ENCODE measurements around the gene CHSY1. TPM values are rescaled to one million over a fixed set of nuclear protein-coding genes. Genes with fewer than 3 reads are reported as not detected.

CHSY1 gene
- total and polyA plus RNA-seq, 8 donors = 4.7 to 57.1 (median 22.1) TPM

DNA sequence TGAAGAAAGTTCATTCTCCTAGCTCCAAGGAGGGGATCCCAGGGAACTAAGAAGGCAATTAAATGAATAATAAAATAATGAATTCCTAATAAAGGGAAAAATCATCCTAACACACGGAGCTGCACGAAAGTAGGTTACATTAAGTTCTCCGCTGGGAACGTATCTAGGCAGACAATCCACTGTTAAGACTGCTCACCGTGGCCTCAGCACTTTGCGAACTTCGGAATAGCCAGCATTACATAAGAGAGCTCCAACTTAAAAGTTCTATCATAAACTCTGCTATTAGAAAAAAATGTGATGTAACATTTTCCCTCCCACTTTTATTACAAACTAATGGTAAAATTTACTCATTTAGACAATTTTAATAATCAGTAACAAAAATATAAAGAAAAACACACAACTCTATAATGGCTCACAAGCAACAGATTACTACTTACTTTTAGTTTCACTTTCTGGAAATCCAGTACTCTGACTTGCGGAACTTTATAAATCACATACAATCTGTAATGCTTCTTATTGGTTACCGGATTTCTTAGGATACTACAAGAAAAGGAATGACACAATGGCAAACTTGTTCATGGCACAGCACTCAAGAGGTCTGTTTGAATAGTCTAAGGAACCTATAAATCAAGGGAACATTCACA is 34.7 kb upstream of the CHSY1 start:
- Histone ChIP-seq H3K27me3 (no peaks in the 10 kb centered on the region), H3K4me3 (no peak overlapping the region), H3K4me1 (peaks cover 0 to 29% (median 8%) of the 10 kb centered on the region in 4 donors), H3K36me3 (peaks cover 45 to 95% (median 86%) of the 10 kb centered on the region in 4 donors), H3K9me3 (no peaks in the 10 kb centered on the region), H3K27ac (no peak overlapping the region)
- DNase-seq = no peak
- intact Hi-C loops (cut with DNase I; ENCODE audit: low total_unique reads) = no loop called here
- TF ChIP-seq POLR2A (IDR thresholded peaks at IDR 0.05) = no peak
- no peak for TF ChIP-seq EP300 (IDR thresholded peaks at IDR 0.05)
- TF ChIP-seq POLR2AphosphoS5 (IDR thresholded peaks at IDR 0.05) = no peak
- TF ChIP-seq, protein P1, sequence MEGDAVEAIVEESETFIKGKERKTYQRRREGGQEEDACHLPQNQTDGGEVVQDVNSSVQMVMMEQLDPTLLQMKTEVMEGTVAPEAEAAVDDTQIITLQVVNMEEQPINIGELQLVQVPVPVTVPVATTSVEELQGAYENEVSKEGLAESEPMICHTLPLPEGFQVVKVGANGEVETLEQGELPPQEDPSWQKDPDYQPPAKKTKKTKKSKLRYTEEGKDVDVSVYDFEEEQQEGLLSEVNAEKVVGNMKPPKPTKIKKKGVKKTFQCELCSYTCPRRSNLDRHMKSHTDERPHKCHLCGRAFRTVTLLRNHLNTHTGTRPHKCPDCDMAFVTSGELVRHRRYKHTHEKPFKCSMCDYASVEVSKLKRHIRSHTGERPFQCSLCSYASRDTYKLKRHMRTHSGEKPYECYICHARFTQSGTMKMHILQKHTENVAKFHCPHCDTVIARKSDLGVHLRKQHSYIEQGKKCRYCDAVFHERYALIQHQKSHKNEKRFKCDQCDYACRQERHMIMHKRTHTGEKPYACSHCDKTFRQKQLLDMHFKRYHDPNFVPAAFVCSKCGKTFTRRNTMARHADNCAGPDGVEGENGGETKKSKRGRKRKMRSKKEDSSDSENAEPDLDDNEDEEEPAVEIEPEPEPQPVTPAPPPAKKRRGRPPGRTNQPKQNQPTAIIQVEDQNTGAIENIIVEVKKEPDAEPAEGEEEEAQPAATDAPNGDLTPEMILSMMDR (IDR thresholded peaks at IDR 0.05) = no peak
- WGBS, 5 donors = 80 to 90% (median 87%) methylated on average over 9 of the region's 9 CpGs

GRCh38 chr15:101283931-101284330 is 32.1 kb upstream of the CHSY1 start:
- no peaks in the 10 kb centered on the region for H3K27me3 ChIP-seq
- H3K4me3 ChIP-seq = no peak overlapping the region
- peaks cover 53 to 98% (median 93%) of the 10 kb centered on the region in 4 donors for H3K36me3 ChIP-seq
- TF ChIP-seq POLR2A (IDR thresholded peaks at IDR 0.05) (no peak), POLR2AphosphoS5 (IDR thresholded peaks at IDR 0.05) (no peak), EP300 (IDR thresholded peaks at IDR 0.05) (no peak)
- TF ChIP-seq, protein P1 (IDR thresholded peaks at IDR 0.05) = no peak
- 70 to 87% (median 79%) methylated on average over 6 of the region's 6 CpGs for WGBS, 5 donors
- no peak for DNase-seq
- H3K9me3 ChIP-seq = no peaks in the 10 kb centered on the region
- H3K4me1 ChIP-seq = peaks cover 0 to 14% (median 6%) of the 10 kb centered on the region in 4 donors
- intact Hi-C loops (cut with DNase I; ENCODE audit: low total_unique reads) = no loop called here
- H3K27ac ChIP-seq = no peak overlapping the region

DNA sequence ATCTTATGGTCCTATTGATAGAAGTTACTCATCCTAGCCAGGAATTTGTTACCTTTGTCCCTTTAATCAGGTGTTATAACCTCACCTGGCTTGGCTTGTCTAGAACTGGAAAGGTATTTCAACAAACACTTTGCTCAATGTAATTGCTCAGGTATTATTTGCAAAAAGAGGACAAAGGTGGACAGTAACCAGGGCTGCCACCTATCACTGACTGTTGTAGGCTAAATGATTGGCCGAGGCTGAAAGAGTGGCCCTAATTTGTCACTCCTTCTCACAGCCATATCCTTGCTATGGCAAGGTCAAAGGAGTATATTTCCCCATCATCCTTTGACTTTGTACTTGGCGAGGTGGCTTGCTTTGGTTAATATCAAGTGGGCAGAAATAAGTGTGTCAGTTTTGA is 28.2 kb upstream of the CHSY1 start:
- H3K9me3 ChIP-seq = no peaks in the 10 kb centered on the region
- DNase-seq = peak in 1 of 2 donors; percentile 30
- no peaks in the 10 kb centered on the region for H3K27me3 ChIP-seq
- peaks cover 14 to 28% (median 22%) of the 10 kb centered on the region in 4 donors for H3K4me1 ChIP-seq
- H3K27ac ChIP-seq = peak overlapping the region in 1 of 5 donors; percentile 33
- no peak for TF ChIP-seq POLR2AphosphoS5 (IDR thresholded peaks at IDR 0.05)
- TF ChIP-seq POLR2A (IDR thresholded peaks at IDR 0.05) = no peak
- TF ChIP-seq, protein P1 (IDR thresholded peaks at IDR 0.05) = no peak
- TF ChIP-seq EP300 (IDR thresholded peaks at IDR 0.05) = no peak
- peaks cover 39 to 70% (median 61%) of the 10 kb centered on the region in 4 donors for H3K36me3 ChIP-seq
- H3K4me3 ChIP-seq = no peak overlapping the region
- WGBS, 5 donors = 53 to 73% (median 63%) methylated on average over 2 of the region's 2 CpGs
- intact Hi-C loops (cut with DNase I; ENCODE audit: low total_unique reads) = no loop called here

- peaks cover 39 to 70% (median 61%) of the 10 kb centered on the region in 4 donors for H3K36me3 ChIP-seq
These were observed 26.2 kb upstream of the CHSY1 start for GRCh38 chr15:101277943-101278564.

More at GRCh38 chr15:101277943-101278564, 26.2 kb upstream of the CHSY1 start:
- Histone ChIP-seq H3K9me3 (no peaks in the 10 kb centered on the region), H3K27ac (peak overlapping the region; percentile 93 to 99 (median 96)), H3K27me3 (no peaks in the 10 kb centered on the region), H3K4me3 (peak overlapping the region; percentile 74 to 89 (median 81)), H3K4me1 (peaks cover 14 to 32% (median 23%) of the 10 kb centered on the region in 4 donors)
- no peak for DNase-seq
- WGBS, 5 donors = 83 to 89% (median 87%) methylated on average over 12 of the region's 12 CpGs
- intact Hi-C loops (cut with DNase I; ENCODE audit: low total_unique reads) = no loop called here
- TF ChIP-seq, protein P1 (IDR thresholded peaks at IDR 0.05) = no peak
- no peak for TF ChIP-seq POLR2AphosphoS5 (IDR thresholded peaks at IDR 0.05)
- no peak for TF ChIP-seq POLR2A (IDR thresholded peaks at IDR 0.05)
- no peak for TF ChIP-seq EP300 (IDR thresholded peaks at IDR 0.05)

All from stomach (tissue), 9 donors.